GM12874 (cell line): ENCODE results near the gene FOXP1.

ENCODE experiments used
- TF ChIP-seq, protein P1 (sequence below): IDR thresholded peaks from 2 replicates; pipeline ENCODE4 v1.5.1; 2011; ENCODE audit warnings: low read depth, mild to moderate bottlenecking, control low read depth, low read length, moderate library complexity; ENCODE audit not compliant: insufficient read depth

FOXP1 gene

DNA sequence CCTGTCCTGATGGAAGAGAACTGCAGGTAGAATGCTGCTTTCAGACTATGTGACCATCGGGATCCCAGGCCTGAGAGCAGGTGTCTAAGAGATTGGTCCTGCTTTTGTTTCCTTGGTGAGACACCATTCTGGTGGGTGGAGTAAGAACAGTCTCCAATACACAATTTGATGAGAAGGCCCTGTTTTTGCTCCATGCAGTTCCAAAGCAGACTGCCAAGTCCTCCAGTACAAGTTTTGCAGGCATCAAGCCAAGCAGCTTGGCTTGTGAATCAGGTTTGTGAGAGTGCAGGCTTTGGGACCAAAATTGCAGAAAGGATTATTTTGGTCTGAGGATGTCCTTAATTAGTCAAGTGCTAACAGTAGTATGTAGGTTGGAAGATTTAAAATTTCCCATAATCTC lies 381.6 kb downstream of the FOXP1 start:
- TF ChIP-seq, protein P1, sequence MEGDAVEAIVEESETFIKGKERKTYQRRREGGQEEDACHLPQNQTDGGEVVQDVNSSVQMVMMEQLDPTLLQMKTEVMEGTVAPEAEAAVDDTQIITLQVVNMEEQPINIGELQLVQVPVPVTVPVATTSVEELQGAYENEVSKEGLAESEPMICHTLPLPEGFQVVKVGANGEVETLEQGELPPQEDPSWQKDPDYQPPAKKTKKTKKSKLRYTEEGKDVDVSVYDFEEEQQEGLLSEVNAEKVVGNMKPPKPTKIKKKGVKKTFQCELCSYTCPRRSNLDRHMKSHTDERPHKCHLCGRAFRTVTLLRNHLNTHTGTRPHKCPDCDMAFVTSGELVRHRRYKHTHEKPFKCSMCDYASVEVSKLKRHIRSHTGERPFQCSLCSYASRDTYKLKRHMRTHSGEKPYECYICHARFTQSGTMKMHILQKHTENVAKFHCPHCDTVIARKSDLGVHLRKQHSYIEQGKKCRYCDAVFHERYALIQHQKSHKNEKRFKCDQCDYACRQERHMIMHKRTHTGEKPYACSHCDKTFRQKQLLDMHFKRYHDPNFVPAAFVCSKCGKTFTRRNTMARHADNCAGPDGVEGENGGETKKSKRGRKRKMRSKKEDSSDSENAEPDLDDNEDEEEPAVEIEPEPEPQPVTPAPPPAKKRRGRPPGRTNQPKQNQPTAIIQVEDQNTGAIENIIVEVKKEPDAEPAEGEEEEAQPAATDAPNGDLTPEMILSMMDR: no peak

DNA sequence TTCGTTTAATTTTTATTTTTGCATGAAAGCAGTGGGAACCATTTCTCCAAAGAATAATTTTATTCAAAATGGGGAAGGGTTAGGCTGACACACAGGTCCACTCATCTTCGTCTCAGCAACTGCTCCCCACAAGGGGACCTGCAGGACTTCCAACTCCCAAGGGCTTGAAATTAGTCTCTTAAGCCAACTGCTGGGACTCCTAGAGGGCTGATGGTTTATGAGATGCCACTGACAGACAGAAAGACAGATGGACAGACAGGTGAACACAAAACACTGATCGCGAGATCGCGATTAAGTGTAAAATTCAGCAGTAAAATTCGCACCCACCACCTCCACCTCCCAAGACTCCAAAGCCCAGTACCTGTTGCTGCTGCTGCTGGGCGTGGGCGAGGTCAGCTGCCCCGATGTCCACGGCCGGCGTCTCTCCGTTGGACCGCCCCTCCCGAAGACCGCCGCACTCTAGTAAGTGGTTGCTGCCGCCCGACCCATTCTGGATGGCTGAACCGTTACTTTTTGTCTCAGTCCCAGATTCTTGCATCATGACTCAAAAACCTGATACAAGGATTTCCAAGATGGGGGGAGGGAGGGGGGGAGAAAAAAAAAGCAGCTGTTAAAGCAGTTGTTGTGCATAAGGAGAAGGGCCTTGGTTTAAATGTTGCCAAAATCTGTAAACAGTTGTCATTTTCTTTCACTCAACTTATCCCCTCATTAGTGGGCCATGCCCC lies 385.5 kb downstream of the FOXP1 start:
- TF ChIP-seq, protein P1: no peak

DNA sequence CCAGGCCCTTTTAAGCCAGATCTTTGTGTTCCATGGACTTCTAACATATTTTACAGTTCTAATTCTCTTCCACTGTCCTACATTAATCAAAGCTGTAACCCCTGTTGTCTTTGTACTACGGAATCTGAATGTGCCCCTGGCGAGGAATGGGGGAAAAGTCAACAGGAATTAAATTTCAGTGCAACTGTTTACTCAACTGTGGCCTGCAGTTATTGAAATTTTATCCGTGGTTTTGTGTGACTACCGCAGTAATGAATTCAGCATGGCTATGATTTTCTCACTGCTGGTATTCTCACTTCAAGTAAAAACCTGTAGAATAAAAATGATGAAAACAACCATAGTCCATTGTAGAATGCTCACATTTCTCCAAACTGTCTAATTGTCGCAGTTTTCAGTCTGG lies 388.0 kb downstream of the FOXP1 start:
- TF ChIP-seq, protein P1: no peak

DNA sequence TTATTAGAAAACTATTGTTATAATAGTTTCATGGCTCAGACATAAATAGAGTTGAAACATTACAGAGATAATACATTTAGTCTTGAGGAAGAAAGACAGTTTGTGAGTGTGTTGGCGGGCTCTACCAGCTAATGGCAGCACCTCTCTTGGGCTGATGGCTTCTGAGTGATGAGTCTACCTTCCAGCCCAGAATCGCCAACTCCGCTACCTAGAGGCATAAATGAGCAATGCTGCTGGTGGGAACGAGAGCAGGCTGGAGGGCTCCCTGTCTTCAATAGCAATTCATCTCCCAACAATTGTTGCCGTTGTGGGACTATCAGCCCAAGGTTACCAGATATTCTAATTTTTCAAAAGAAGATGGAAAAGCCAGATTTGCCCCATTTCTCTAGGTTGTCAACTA lies 388.7 kb downstream of the FOXP1 start:
- TF ChIP-seq, protein P1: no peak

DNA sequence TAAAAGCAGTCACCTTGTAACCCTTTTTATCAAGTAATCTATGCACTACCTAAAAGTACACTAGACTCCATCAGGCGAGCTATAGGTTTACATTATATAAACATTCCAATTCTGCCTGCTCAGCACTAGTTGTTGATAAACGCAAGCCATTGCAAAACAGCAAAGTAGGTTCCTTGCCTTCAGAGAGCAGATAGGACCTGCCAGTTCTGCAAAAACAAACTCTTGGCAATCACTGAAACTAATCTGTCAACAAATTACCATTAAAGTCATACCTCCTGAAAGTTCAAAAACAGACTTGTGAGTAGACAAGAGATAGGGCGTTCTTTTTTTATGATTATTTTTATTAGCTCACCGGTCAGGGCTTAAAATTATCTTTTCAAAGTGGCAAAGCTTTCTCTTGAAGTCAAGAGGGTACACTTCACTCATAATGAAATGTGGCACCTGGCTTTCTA lies 392.5 kb downstream of the FOXP1 start:
- TF ChIP-seq, protein P1: no peak

GRCh38 chr3:71189480-71189879 lies 394.0 kb downstream of the FOXP1 start:
- TF ChIP-seq, protein P1: no peak

DNA sequence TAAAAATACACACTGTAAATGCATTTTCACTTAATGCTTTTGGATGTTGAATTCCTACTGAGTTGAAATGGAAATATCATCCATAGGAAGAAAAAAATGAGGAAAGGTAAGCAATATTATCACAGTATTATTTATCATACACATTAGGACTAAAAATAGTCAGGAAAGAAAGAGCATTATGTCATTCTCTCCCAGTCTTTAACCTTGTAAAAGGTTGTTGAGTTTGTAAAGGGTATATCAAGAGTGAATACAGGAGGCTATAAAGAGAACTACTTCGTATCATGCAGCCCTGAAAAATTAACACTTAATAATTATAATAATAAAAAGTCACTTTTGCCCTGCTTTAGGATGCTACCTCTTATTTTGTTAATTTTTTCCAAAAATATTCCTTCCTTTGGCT lies 395.8 kb downstream of the FOXP1 start:
- TF ChIP-seq, protein P1: no peak
